GM12878 (cell line): ENCODE measurements around the gene MFAP2. TPM values are rescaled to one million over a fixed set of nuclear protein-coding genes. Genes with fewer than 3 reads are reported as not detected.

Experiments
- ATAC-seq: fragments of 200-7000 bp; cut with Tn5 transposase; 3 replicates; pipeline ENCODE4 v1.9.1; 2020; ENCODE audit warnings: mild to moderate bottlenecking, moderate library complexity
- BruUV-seq: library from RNA; stranded (reverse); fragments of 400-500 nt; replicated peaks from 2 replicates; lab custom pipeline; 2021; lab: Mats Ljungman, UMichigan
- CTCF ChIA-PET: fragments of 300-600 bp; sonication (Branson Sonifier 250); formaldehyde crosslinking; extraction: SDS; loops from one replicate; lab custom pipeline; 2021; ENCODE audit warnings: inconsistent platforms; lab: Yijun Ruan, JAX
- POLR2A ChIA-PET: fragments of 350-600 bp; formaldehyde crosslinking; extraction: SDS; loops from one replicate; lab custom pipeline; 2021; ENCODE audit warnings: inconsistent platforms; lab: Charles Lee
- RAD21 ChIA-PET: fragments of 300-600 bp; sonication (Branson Sonifier 250); formaldehyde crosslinking; loops from one replicate; lab custom pipeline; 2023; ENCODE audit warnings: antibody characterized with exemption; ENCODE audit not compliant: unreplicated experiment; lab: Charles Lee
- SMC1A ChIA-PET: fragments of 300-600 bp; sonication (Branson Sonifier 250); formaldehyde crosslinking; loops from one replicate; lab custom pipeline; 2023; ENCODE audit not compliant: unreplicated experiment, uncharacterized antibody; lab: Charles Lee
- DNase-seq: peaks from one replicate; pipeline ENCODE4 v3.0.0-alpha.2; 2011; ENCODE audit warnings: low read depth, low spot score
- FAIRE-seq: peaks from 3 replicates; lab custom pipeline; 2011; peaks lifted over from hg19 to GRCh38; lab: Jason Lieb, UNC
- H2AFZ ChIP-seq: 2 replicates; pipeline ENCODE4 v1.6.0; 2011; ENCODE audit warnings: low read depth, low read length, control low read depth; ENCODE audit not compliant: control insufficient read depth
- H3K27ac ChIP-seq: 2 replicates; pipeline ENCODE4 v1.5.1; 2011; ENCODE audit warnings: control low read depth; ENCODE audit not compliant: control insufficient read depth, insufficient read depth
- H3K27me3 ChIP-seq, 2 experiments: replicated peaks in 1 of 2; 2 replicates each; pipeline versions ENCODE4 v1.6.0 to v1.6.1; 2011; ENCODE audit warnings: low read length in 1 of 2; ENCODE audit not compliant: control insufficient read depth in 2 of 2, insufficient read depth in 2 of 2
- H3K36me3 ChIP-seq, 2 experiments: 2 replicates each; pipeline ENCODE4 v1.5.1; 2011; ENCODE audit warnings: low read length in 1 of 2; ENCODE audit not compliant: control insufficient read depth in 2 of 2, insufficient read depth in 2 of 2
- H3K4me1 ChIP-seq: 2 replicates; pipeline ENCODE4 v1.6.1; 2011; ENCODE audit warnings: mild to moderate bottlenecking, low read length, moderate library complexity, mixed read lengths; ENCODE audit not compliant: control insufficient read depth, insufficient read depth
- H3K4me2 ChIP-seq: 2 replicates; pipeline ENCODE4 v1.6.0; 2011; ENCODE audit warnings: control low read depth; ENCODE audit not compliant: control insufficient read depth, insufficient read depth
- H3K4me3 ChIP-seq: fragments of 200-600 bp; sonication (generic); 2 replicates; pipeline ENCODE4 v1.5.1; 2016
- H3K79me2 ChIP-seq: 2 replicates; pipeline ENCODE4 v1.6.0; 2011; ENCODE audit warnings: low read length; ENCODE audit not compliant: control insufficient read depth, insufficient read depth
- H3K9ac ChIP-seq: 2 replicates; pipeline ENCODE4 v1.8.0; 2011; ENCODE audit warnings: low read length, control low read depth, mixed read lengths; ENCODE audit not compliant: control insufficient read depth, insufficient read depth
- H3K9me3 ChIP-seq: replicated peaks from 3 replicates; pipeline ENCODE4 v1.5.1; 2011; ENCODE audit warnings: mild to moderate bottlenecking, low read length; ENCODE audit not compliant: control insufficient read depth, insufficient read depth
- H4K20me1 ChIP-seq: 2 replicates; pipeline ENCODE4 v1.6.0; 2011; ENCODE audit not compliant: control insufficient read depth, insufficient read depth
- CBFB ChIP-seq: IDR thresholded peaks from 2 replicates; pipeline ENCODE4 v1.6.1; 2016; ENCODE audit warnings: antibody characterized with exemption, low read depth
- HDGF ChIP-seq: fragments of 450-650 bp; IDR thresholded peaks from 2 replicates; pipeline ENCODE4 v1.6.1; 2016; ENCODE audit warnings: antibody characterized with exemption
- IRF3 ChIP-seq: fragments of 450-650 bp; IDR thresholded peaks from 2 replicates; pipeline ENCODE4 v1.6.1; 2014; ENCODE audit warnings: mild to moderate bottlenecking
- IRF4 ChIP-seq: IDR thresholded peaks from 2 replicates; pipeline ENCODE4 v1.6.1; 2011; ENCODE audit warnings: low read depth, low read length
- MYB ChIP-seq: fragments of 150-350 bp; IDR thresholded peaks from 2 replicates; pipeline ENCODE4 v1.6.1; 2014; ENCODE audit warnings: mild to moderate bottlenecking, low read depth, low read length, borderline replicate concordance
- PAX8 ChIP-seq: fragments of 450-650 bp; IDR thresholded peaks from 2 replicates; pipeline ENCODE4 v1.6.1; 2017; ENCODE audit warnings: mild to moderate bottlenecking, moderate library complexity
- PKNOX1 ChIP-seq: fragments of 450-650 bp; IDR thresholded peaks from 2 replicates; pipeline ENCODE4 v1.6.1; 2016; ENCODE audit warnings: mild to moderate bottlenecking
- RFX5 ChIP-seq: IDR thresholded peaks from 2 replicates; pipeline ENCODE4 v1.6.1; 2011; ENCODE audit warnings: low read depth, low read length, improper control_type of control experiment
- SMAD1 ChIP-seq: fragments of 450-650 bp; IDR thresholded peaks from 2 replicates; pipeline ENCODE4 v1.6.1; 2018; ENCODE audit warnings: mild to moderate bottlenecking, low read depth; ENCODE audit not compliant: partially characterized antibody
- STAT3 ChIP-seq: IDR thresholded peaks from 2 replicates; pipeline ENCODE4 v1.6.1; 2011; ENCODE audit warnings: low read depth, low read length, improper control_type of control experiment
- WGBS: methylation state at CpG from one replicate; pipeline ENCODE4 v1.1.6; 2016; ENCODE audit warnings: low lambda C conversion rate; ENCODE audit not compliant: insufficient replicate concordance, insufficient coverage; ENCODE audit errors: missing lambda C conversion rate; 5-methylcytosine and 5-hydroxymethylcytosine counted together
- in situ Hi-C: fragments of 300-500 bp; cut with MboI; formaldehyde crosslinking; loops from 9 replicates; pipeline ENCODE4 v1.14.3; 2018; ENCODE audit warnings: mixed read lengths
- intact Hi-C: fragments of 100-400 bp; cut with micrococcal nuclease; formaldehyde crosslinking; loops from one replicate; pipeline ENCODE4 v1.14.2; 2022; ENCODE audit not compliant: unreplicated experiment
- polyA plus RNA-seq, 11 experiments: library from polyadenylated mRNA; depleted of rRNA in 4 of 11; unstranded in 6 of 11; stranded (reverse) in 5 of 11; fragments of >200 nt; fragmentation: Nextera tagmentation in 4 of 11; fragmentation: Illumina TruSeq in 1 of 11; extraction: Ambion mirVana in 4 of 11; extraction: Trizol in 1 of 11; gene quantifications; 1 replicate in 1 of 11; 2 replicates in 10 of 11; pipeline versions ENCODE4 v1.2.1 to v1.2.3, GENCODE V29; 2011 to 2016; ENCODE audit warnings: inconsistent platforms in 2 of 11, missing spikeins in 2 of 11, low read depth in 1 of 11
- total RNA-seq, 4 experiments: library from RNA; depleted of rRNA in 3 of 4; stranded (reverse); fragments of >200 nt in 3 of 4; fragmentation: Illumina TruSeq in 1 of 4; extraction: Trizol in 1 of 4; gene quantifications; 2 replicates each; pipeline versions ENCODE4 v1.2.1 to v1.2.3, GENCODE V29; 2013 to 2021

MFAP2 gene
- total and polyA plus RNA-seq, 10 of the 15 experiments (the other 5 are each of a cell fraction or from before 2014, with no cell fraction given) = 0.16 TPM; not detected in 9

DNA sequence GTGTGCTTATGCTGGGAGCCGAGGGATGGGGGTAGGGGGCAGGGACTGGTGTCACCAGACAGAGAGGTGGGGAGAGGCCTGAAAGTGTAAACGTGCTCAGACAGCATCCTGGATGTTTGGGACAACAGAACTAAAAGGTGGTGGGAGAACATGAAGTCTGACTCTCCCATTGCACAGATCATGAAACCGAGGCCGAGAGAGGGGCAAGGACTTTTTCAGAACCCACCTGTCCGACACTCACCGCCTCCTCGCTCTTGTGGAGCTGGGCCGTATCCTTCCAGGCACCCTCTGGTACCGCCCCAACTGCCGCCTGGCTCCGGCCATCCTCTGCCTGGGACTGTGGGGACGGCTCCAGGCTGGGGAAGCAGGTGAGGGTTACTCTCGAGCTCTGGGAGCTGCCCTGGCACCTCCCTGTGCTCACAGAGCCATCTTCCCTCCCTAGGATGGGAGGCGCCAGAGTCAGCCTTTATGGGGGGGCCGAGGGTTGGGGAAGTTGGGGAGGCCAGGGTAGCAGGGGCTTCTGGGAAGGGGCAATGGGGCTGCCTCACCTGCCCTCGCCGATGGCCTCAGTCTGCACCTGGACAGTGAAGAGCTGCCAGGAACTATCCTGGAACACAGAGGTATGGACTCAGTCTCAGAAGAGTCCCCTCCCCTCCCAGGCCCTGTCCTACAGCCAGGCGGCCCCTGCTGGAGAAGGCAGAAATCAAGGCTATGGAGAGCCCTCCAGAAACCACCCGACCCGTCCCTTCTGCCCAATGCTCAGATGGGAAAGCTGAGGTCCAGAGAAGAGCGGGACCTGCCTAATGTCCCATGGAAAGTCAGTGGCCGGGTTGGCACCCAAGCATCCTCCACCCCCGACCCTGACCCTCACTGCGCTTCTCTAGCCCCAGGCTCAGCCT lies 24.3 kb upstream of the MFAP2 start:
- H3K9me3 ChIP-seq = no peaks in the 10 kb centered on the region
- no peak for DNase-seq
- 76% methylated on average over 22 of the region's 24 CpGs for WGBS
- in situ Hi-C loops = no loop called here
- no peak overlapping the region for H3K27ac ChIP-seq
- no peak overlapping the region for H3K4me3 ChIP-seq
- peaks cover 4% of the 10 kb centered on the region for H3K4me1 ChIP-seq
- H2AFZ ChIP-seq = no peak overlapping the region
- no peak overlapping the region for H3K4me2 ChIP-seq
- H3K9ac ChIP-seq = no peak overlapping the region
- RAD21 ChIA-PET = no interaction called here
- SMC1A ChIA-PET = interaction anchor here (1.0 kb wide), 1 partner anchor 14 kb away, joined by 4 read pairs; no protein-coding TSS in a partner anchor
- H3K36me3 ChIP-seq = peaks cover 0 to 3% of the 10 kb centered on the region in 2 experiments; a peak in 2 of 4 replicates
- POLR2A ChIA-PET = no interaction called here
- no peaks in the 10 kb centered on the region for H4K20me1 ChIP-seq
- no peaks in the 10 kb centered on the region for H3K79me2 ChIP-seq
- no peak for FAIRE-seq
- H3K27me3 ChIP-seq = no peaks in the 10 kb centered on the region
- TF ChIP-seq MYB (no peak), CBFB (no peak), IRF3 (no peak)
- intact Hi-C loops = no loop called here
- BruUV-seq = no TSS peak
- no peak for ATAC-seq
- CTCF ChIA-PET = interaction anchor here (0.6 to 1.2 kb wide), 2 partner anchors 45 to 470 kb away, joined by 3 read pairs; no protein-coding TSS in a partner anchor

- Histone ChIP-seq H3K4me3 (no peak overlapping the region), H3K27ac (no peak overlapping the region), H3K4me1 (no peaks in the 10 kb centered on the region), H3K4me2 (no peak overlapping the region), H3K27me3 (no peaks in the 10 kb centered on the region), H2AFZ (no peak overlapping the region), H3K9ac (no peak overlapping the region), H3K79me2 (no peaks in the 10 kb centered on the region), H4K20me1 (no peaks in the 10 kb centered on the region), H3K36me3 (peaks cover 0 to 3% of the 10 kb centered on the region in 2 experiments; a peak in 2 of 4 replicates), H3K9me3 (no peaks in the 10 kb centered on the region)
- no peak for FAIRE-seq
- RAD21 ChIA-PET = no interaction called here
- 90% methylated on average over 4 of the region's 4 CpGs for WGBS
- ATAC-seq = no peak
- in situ Hi-C loops = no loop called here
- no peak for DNase-seq
- BruUV-seq = no TSS peak
- TF ChIP-seq IRF4 = no peak
- no peak for TF ChIP-seq HDGF
- TF ChIP-seq PKNOX1 = no peak
- no peak for TF ChIP-seq SMAD1
- no peak for TF ChIP-seq PAX8
- TF ChIP-seq RFX5 = no peak
- TF ChIP-seq STAT3 = no peak
- SMC1A ChIA-PET = no interaction called here
- intact Hi-C loops = no loop called here
- POLR2A ChIA-PET = no interaction called here
- CTCF ChIA-PET = no interaction called here
Observed at GRCh38 chr1:17002524-17002902, 22.1 kb upstream of the MFAP2 start.
